GM18519 (cell line): ENCODE results near the gene AHNAK2.
"Not testable (repeated sequence)": the region's sequence is repeated elsewhere in the genome, so short reads cannot be mapped to it uniquely, and the experiment has no call there.

ENCODE experiments used
- ATAC-seq: cut with Tn5 transposase; IDR thresholded peaks from one replicate; pipeline ENCODE4 v1.9.1; 2021; ENCODE audit warnings: mild to moderate bottlenecking, moderate library complexity; ENCODE audit not compliant: unreplicated experiment, low FRiP score

AHNAK2 gene

GRCh38 chr14:104977681-104978653 is at the start of gene AHNAK2:
Gene AHNAK2 (minus strand): TSS chr14:104978374. CDS start chr14:104978237, 137 bp downstream.
- no peak for ATAC-seq

GRCh38 chr14:105027718-105028117 is 49.5 kb upstream of the AHNAK2 start:
- ATAC-seq, result not testable (repeated sequence)

- no peak for ATAC-seq
Observed at GRCh38 chr14:105026802-105027563, 48.8 kb upstream of the AHNAK2 start.

GRCh38 chr14:105026033-105026785 is 48.0 kb upstream of the AHNAK2 start:
- no peak for ATAC-seq

GRCh38 chr14:105025429-105025828 is 47.3 kb upstream of the AHNAK2 start:
- ATAC-seq, result no peak

- ATAC-seq, result no peak
Observed at GRCh38 chr14:105023791-105024480, 45.8 kb upstream of the AHNAK2 start.

- ATAC-seq, result no peak
Observed at GRCh38 chr14:105023144-105023543, 45.0 kb upstream of the AHNAK2 start.

GRCh38 chr14:105022276-105022670 is 44.1 kb upstream of the AHNAK2 start:
- ATAC-seq, result no peak

- ATAC-seq, result no peak
Observed at GRCh38 chr14:105021656-105022275, 43.6 kb upstream of the AHNAK2 start.

- peak; percentile 57 for ATAC-seq
Observed at GRCh38 chr14:105020815-105021655, 42.9 kb upstream of the AHNAK2 start, which contains the start of gene CDCA4. Gene CDCA4 (minus strand): TSS chr14:105021083. CDS start chr14:105011929, 9,154 bp downstream.

GRCh38 chr14:105019861-105020814 is 42.0 kb upstream of the AHNAK2 start:
- ATAC-seq, result peak; percentile 10

GRCh38 chr14:105018414-105018813 is 40.2 kb upstream of the AHNAK2 start:
- ATAC-seq, result no peak

GRCh38 chr14:105015905-105016304 is 37.7 kb upstream of the AHNAK2 start:
- ATAC-seq, result no peak

- ATAC-seq, result no peak
Observed at GRCh38 chr14:105015242-105015641, 37.1 kb upstream of the AHNAK2 start.

- ATAC-seq, result no peak
Observed at GRCh38 chr14:105014631-105015030, 36.5 kb upstream of the AHNAK2 start.

- no peak for ATAC-seq
Observed at GRCh38 chr14:105014032-105014431, 35.9 kb upstream of the AHNAK2 start.

- ATAC-seq, result no peak
Observed at GRCh38 chr14:105013150-105013785, 35.1 kb upstream of the AHNAK2 start.
